Activated CD8-positive, alpha-beta T cell treated with anti-CD3 and anti-CD28 coated beads, Interleukin-2, amount 10 ng/mL, durations not matched to agents 7 days and 5 days (primary cell): ENCODE measurements around the gene CPSF4. TPM values are rescaled to one million over a fixed set of nuclear protein-coding genes. Genes with fewer than 3 reads are reported as not detected.
A peak's percentile ranks its signal among the peaks of the same experiment; 100 is the strongest.
"Not testable (repeated sequence)": the region's sequence is repeated elsewhere in the genome, so short reads cannot be mapped to it uniquely, and the experiment has no call there.

ENCODE experiments used
- ATAC-seq: fragments of 150-1000 bp; cut with Tn5 transposase; one replicate; pipeline ENCODE4 v1.10.0; 2021; ENCODE audit warnings: moderate library complexity
- CTCF ChIA-PET: fragments of 350-600 bp; sonication (Branson Sonifier 250); formaldehyde crosslinking; loops from one replicate; lab custom pipeline; 2021; ENCODE audit warnings: antibody characterized with exemption; lab: Charles Lee
- POLR2A ChIA-PET: fragments of 350-600 bp; sonication (Branson Sonifier 250); formaldehyde crosslinking; loops from one replicate; lab custom pipeline; 2021; ENCODE audit warnings: antibody characterized with exemption; lab: Charles Lee
- DNase-seq: peaks from one replicate; pipeline ENCODE4 v3.0.0-alpha.2; 2020
- H3K27ac Mint-ChIP-seq: one replicate; pipeline ENCODE4 v1.8.0; 2021; ENCODE audit warnings: mild to moderate bottlenecking, mixed read lengths
- H3K27me3 Mint-ChIP-seq: one replicate; pipeline ENCODE4 v1.8.0; 2021; ENCODE audit warnings: low read depth, mixed read lengths
- H3K36me3 Mint-ChIP-seq: one replicate; pipeline ENCODE4 v1.8.0; 2021; ENCODE audit warnings: low read depth, mixed read lengths
- H3K4me1 Mint-ChIP-seq: one replicate; pipeline ENCODE4 v1.8.0; 2021; ENCODE audit warnings: low read depth, mixed read lengths
- H3K4me3 Mint-ChIP-seq: one replicate; pipeline ENCODE4 v1.8.0; 2021; ENCODE audit warnings: mild to moderate bottlenecking, mixed read lengths
- H3K9me3 Mint-ChIP-seq: one replicate; pipeline ENCODE4 v1.8.0; 2022; ENCODE audit warnings: mixed read lengths; ENCODE audit not compliant: insufficient read depth
- total RNA-seq, 2 experiments: library from RNA; stranded (reverse); gene quantifications; one replicate each; pipeline ENCODE4 v1.2.3, GENCODE V29; 2021

CPSF4 gene
- total RNA-seq, 2 experiments from 2014 or later, result 64.0 to 65.8 TPM

DNA sequence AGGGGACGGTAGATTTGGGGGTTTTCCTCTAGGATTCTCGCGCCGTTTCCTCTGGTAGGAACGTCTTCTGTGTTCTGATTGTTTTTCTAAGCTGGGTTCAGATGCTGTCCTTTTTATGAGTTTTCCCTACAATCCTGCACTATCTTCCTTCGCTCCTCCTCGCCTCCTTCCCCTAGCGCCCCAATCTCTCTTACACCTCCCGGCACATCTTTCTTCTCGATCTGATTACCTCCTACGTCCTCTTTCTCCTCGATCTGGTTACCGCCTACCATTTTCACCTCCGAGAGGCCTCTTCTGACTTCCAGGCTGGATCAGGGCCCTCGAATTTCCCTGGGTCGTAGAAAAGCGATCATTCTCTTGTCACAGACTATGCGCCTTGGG lies 29.6 kb upstream of the CPSF4 start:
- Mint-ChIP-seq H3K4me1 (peaks cover 48% of the 10 kb centered on the region), H3K27ac (peak overlapping the region; percentile 99), H3K4me3 (peak overlapping the region; percentile 98), H3K36me3 (peaks cover 34% of the 10 kb centered on the region), H3K9me3 (no peaks in the 10 kb centered on the region), H3K27me3 (no peaks in the 10 kb centered on the region)
- ChIA-PET POLR2A (interaction anchor here (0.6 to 4.0 kb wide), 24 partner anchors 8 to 690 kb away, joined by 3 to 53 read pairs (median 4); partner anchors contain the start of genes ARPC1A, ARPC1B, ATP5MF and CPSF4), CTCF (interaction anchor here (0.6 to 3.2 kb wide), 9 partner anchors 10 to 67 kb away, joined by 3 to 17 read pairs (median 3); partner anchors contain the start of genes CPSF4 and PTCD1)
- ATAC-seq (peak; percentile 14), DNase-seq (no peak)

- peaks cover 34% of the 10 kb centered on the region for H3K36me3 Mint-ChIP-seq
- CTCF ChIA-PET, result interaction anchor here (1.6 to 1.9 kb wide), 2 partner anchors 44 to 49 kb away, joined by 3 to 4 read pairs; no protein-coding TSS in a partner anchor
- no peak for ATAC-seq
Observed at GRCh38 chr7:99409806-99410205, 28.9 kb upstream of the CPSF4 start.

GRCh38 chr7:99410635-99411034 lies 28.1 kb upstream of the CPSF4 start:
- CTCF ChIA-PET, result interaction anchor here (1.9 kb wide), 1 partner anchor 45 kb away, joined by 4 read pairs; no protein-coding TSS in a partner anchor

More at GRCh38 chr7:99409806-99410205, 28.9 kb upstream of the CPSF4 start:
- Mint-ChIP-seq H3K4me1 (peaks cover 44% of the 10 kb centered on the region), H3K9me3 (no peaks in the 10 kb centered on the region), H3K27me3 (no peaks in the 10 kb centered on the region), H3K4me3 (peak overlapping the region; percentile 98), H3K27ac (peak overlapping the region; percentile 99)
- POLR2A ChIA-PET, result interaction anchor here (1.1 to 3.4 kb wide), 6 partner anchors 10 to 91 kb away, joined by 4 to 23 read pairs (median 6); partner anchors contain the start of genes ARPC1A and ZNF394
- DNase-seq, result no peak

GRCh38 chr7:99415513-99416127 lies 23.1 kb upstream of the CPSF4 start:
- peaks cover 70% of the 10 kb centered on the region for H3K36me3 Mint-ChIP-seq
- not testable (repeated sequence) for H3K4me3 Mint-ChIP-seq, H3K9me3 Mint-ChIP-seq, H3K27me3 Mint-ChIP-seq, H3K27ac Mint-ChIP-seq, ATAC-seq
- POLR2A ChIA-PET, result interaction anchor here (0.6 kb wide), 1 partner anchor 137 kb away, joined by 4 read pairs; no protein-coding TSS in a partner anchor
- H3K4me1 Mint-ChIP-seq, result peaks cover 21% of the 10 kb centered on the region
- CTCF ChIA-PET, result interaction anchor here (0.7 to 2.1 kb wide), 2 partner anchors 8 to 13 kb away, joined by 4 to 8 read pairs; no protein-coding TSS in a partner anchor
- DNase-seq, result peak; percentile 38

More at GRCh38 chr7:99410635-99411034, 28.1 kb upstream of the CPSF4 start:
- Mint-ChIP-seq H3K27ac (peak overlapping the region; percentile 39), H3K4me3 (peak overlapping the region; percentile 98), H3K27me3 (no peaks in the 10 kb centered on the region), H3K4me1 (peaks cover 46% of the 10 kb centered on the region), H3K9me3 (no peaks in the 10 kb centered on the region), H3K36me3 (peaks cover 42% of the 10 kb centered on the region)
- no peak for ATAC-seq
- no peak for DNase-seq
- POLR2A ChIA-PET, result interaction anchor here (2.3 kb wide), 1 partner anchor 9 kb away, joined by 6 read pairs; no protein-coding TSS in a partner anchor

- Mint-ChIP-seq H3K9me3 (no peaks in the 10 kb centered on the region), H3K36me3 (peaks cover 60% of the 10 kb centered on the region), H3K4me3 (no peak overlapping the region), H3K4me1 (peaks cover 9% of the 10 kb centered on the region), H3K27me3 (no peaks in the 10 kb centered on the region), H3K27ac (no peak overlapping the region)
- no peak for DNase-seq
- ATAC-seq, result no peak
- CTCF ChIA-PET, result no interaction called here
- POLR2A ChIA-PET, result interaction anchor here (1.3 to 1.4 kb wide), 2 partner anchors 9 to 21 kb away, joined by 4 to 5 read pairs; partner anchors contain the start of genes BUD31, CPSF4, PDAP1 and PTCD1
Observed at GRCh38 chr7:99418260-99418659, 20.5 kb upstream of the CPSF4 start.

DNA sequence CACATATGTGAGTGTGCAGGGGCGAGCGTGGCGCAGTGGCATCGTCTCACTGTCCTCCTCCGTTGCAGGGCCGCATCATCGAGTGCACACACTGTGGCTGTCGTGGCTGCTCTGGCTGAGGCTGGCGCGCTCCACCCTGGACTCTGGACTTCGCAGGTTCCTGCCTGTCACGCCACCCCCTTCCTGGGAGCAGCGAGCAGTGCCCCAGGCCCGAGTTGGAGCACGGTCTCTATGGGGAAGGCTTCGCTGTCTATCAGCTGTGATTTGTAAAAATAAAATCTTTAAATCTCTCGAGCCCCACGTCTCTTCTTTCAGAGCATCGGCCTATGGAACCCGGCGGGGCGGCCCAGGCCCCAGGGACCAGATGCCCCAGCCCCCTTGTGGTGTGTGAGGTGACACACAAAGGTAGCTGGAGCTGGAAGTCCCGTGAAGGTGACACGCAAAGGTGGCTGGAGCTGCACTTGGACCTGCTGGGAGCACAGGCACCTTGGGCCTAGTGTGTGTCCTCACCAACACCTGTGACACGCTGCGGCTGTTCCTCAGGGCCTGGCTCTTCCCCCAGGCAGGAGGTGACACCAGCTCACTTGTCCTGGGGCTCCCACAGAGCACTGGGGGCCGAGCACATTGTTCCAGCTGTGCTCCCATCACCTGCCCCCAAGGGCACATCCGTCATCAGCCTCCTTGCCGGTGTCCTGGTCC lies 19.3 kb upstream of the CPSF4 start:
- Mint-ChIP-seq H3K9me3 (no peaks in the 10 kb centered on the region), H3K4me1 (peaks cover 9% of the 10 kb centered on the region), H3K27ac (no peak overlapping the region), H3K4me3 (no peak overlapping the region), H3K27me3 (no peaks in the 10 kb centered on the region), H3K36me3 (peaks cover 59% of the 10 kb centered on the region)
- ChIA-PET POLR2A (interaction anchor here (1.3 kb wide), 2 partner anchors 10 to 12 kb away, joined by 6 to 7 read pairs; partner anchors contain the start of gene BUD31), CTCF (no interaction called here)
- ATAC-seq, result peak; percentile 12
- no peak for DNase-seq

GRCh38 chr7:99420213-99420612 lies 18.5 kb upstream of the CPSF4 start:
- POLR2A ChIA-PET, result interaction anchor here (1.3 kb wide), 2 partner anchors 10 to 13 kb away, joined by 6 to 7 read pairs; partner anchors contain the start of gene BUD31
- ATAC-seq, result no peak
- H3K36me3 Mint-ChIP-seq, result peaks cover 55% of the 10 kb centered on the region

GRCh38 chr7:99420986-99421385 lies 17.8 kb upstream of the CPSF4 start:
- Mint-ChIP-seq H3K4me1 (peaks cover 3% of the 10 kb centered on the region), H3K9me3 (no peaks in the 10 kb centered on the region), H3K4me3 (no peak overlapping the region), H3K27ac (no peak overlapping the region), H3K27me3 (no peaks in the 10 kb centered on the region), H3K36me3 (peaks cover 51% of the 10 kb centered on the region)
- CTCF ChIA-PET, result no interaction called here
- POLR2A ChIA-PET, result no interaction called here
- DNase-seq, result no peak
- no peak for ATAC-seq

More at GRCh38 chr7:99420213-99420612, 18.5 kb upstream of the CPSF4 start:
- Mint-ChIP-seq H3K27ac (no peak overlapping the region), H3K9me3 (no peaks in the 10 kb centered on the region), H3K4me3 (no peak overlapping the region), H3K27me3 (no peaks in the 10 kb centered on the region), H3K4me1 (peaks cover 4% of the 10 kb centered on the region)
- CTCF ChIA-PET, result no interaction called here
- no peak for DNase-seq

GRCh38 chr7:99422186-99422585 lies 16.6 kb upstream of the CPSF4 start:
- H3K4me3 Mint-ChIP-seq, result no peak overlapping the region
- ChIA-PET CTCF (interaction anchor here (1.3 kb wide), 1 partner anchor 13 kb away, joined by 3 read pairs; the partner anchor contains the start of genes BUD31 and PDAP1), POLR2A (interaction anchor here (0.6 to 2.0 kb wide), 4 partner anchors 11 to 494 kb away, joined by 3 to 5 read pairs (median 3); partner anchors contain the start of gene BUD31)
- no peaks in the 10 kb centered on the region for H3K9me3 Mint-ChIP-seq
- ATAC-seq, result peak; percentile 7
- peaks cover 39% of the 10 kb centered on the region for H3K36me3 Mint-ChIP-seq
- H3K27me3 Mint-ChIP-seq, result no peaks in the 10 kb centered on the region
- no peak for DNase-seq
- no peaks in the 10 kb centered on the region for H3K4me1 Mint-ChIP-seq
- no peak overlapping the region for H3K27ac Mint-ChIP-seq

DNA sequence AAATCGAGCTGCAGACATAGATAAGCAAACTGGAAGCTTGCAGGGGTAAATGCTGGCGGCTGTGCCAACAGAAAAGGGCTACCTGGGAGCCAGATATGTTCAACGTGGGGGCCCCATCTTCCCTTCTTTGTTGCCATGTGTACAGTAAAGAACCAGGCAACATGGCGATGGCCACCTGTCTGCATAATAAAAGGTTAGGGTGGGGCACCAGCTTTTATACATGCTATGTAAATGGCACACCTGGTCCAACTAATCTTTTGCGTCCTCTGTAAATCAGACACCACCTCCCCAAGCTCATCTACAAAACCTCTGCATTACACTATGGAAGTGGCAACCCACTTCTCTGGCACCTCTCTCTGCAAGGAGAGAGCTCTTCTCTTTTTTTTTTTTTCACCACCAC lies 16.1 kb upstream of the CPSF4 start:
- Mint-ChIP-seq H3K4me3 (no peak overlapping the region), H3K9me3 (no peaks in the 10 kb centered on the region), H3K36me3 (peaks cover 34% of the 10 kb centered on the region), H3K27ac (no peak overlapping the region), H3K4me1 (no peaks in the 10 kb centered on the region), H3K27me3 (no peaks in the 10 kb centered on the region)
- CTCF ChIA-PET, result interaction anchor here (1.3 kb wide), 1 partner anchor 14 kb away, joined by 3 read pairs; the partner anchor contains the start of genes BUD31 and PDAP1
- POLR2A ChIA-PET, result interaction anchor here (0.6 to 2.0 kb wide), 4 partner anchors 10 to 495 kb away, joined by 3 to 5 read pairs (median 3); partner anchors contain the start of gene BUD31
- ATAC-seq (no peak), DNase-seq (no peak)
